Lower lobe of right lung (tissue), 2 donors: ENCODE measurements around the gene GALNT9. TPM values are rescaled to one million over a fixed set of nuclear protein-coding genes. Genes with fewer than 3 reads are reported as not detected.

ENCODE experiments used
- ATAC-seq, 2 donors: fragments of 200-7000 bp; cut with Tn5 transposase; one replicate each; pipeline ENCODE4 v1.9.1; 2020 to 2022; ENCODE audit warnings: mild to moderate bottlenecking in 2 of 2, moderate library complexity in 2 of 2
- DNase-seq: peaks from one replicate; pipeline ENCODE4 v3.0.0-alpha.2; 2020
- H3K27ac ChIP-seq: fragments of 200-600 bp; one replicate; pipeline ENCODE4 v1.8.0; 2022
- H3K27me3 ChIP-seq: fragments of 200-600 bp; one replicate; pipeline ENCODE4 v1.8.0; 2022; ENCODE audit warnings: low read depth
- H3K36me3 ChIP-seq: fragments of 200-600 bp; one replicate; pipeline ENCODE4 v1.8.0; 2022; ENCODE audit warnings: mild to moderate bottlenecking
- H3K4me1 ChIP-seq: fragments of 200-600 bp; one replicate; pipeline ENCODE4 v1.8.0; 2022
- H3K4me3 ChIP-seq: fragments of 200-600 bp; one replicate; pipeline ENCODE4 v1.8.0; 2022; ENCODE audit warnings: mild to moderate bottlenecking
- H3K9me3 ChIP-seq: fragments of 200-600 bp; one replicate; pipeline ENCODE4 v1.8.0; 2022
- intact Hi-C: fragments of 100-400 bp; cut with DNase I; formaldehyde crosslinking; loops from one replicate; pipeline ENCODE4 v1.11.0; 2022
- total RNA-seq: library from RNA; stranded (reverse); fragmentation: NEBNext Ultra II Directional; extraction: Animal tissue kit (Norgen Biotek cat#: 25700); gene quantifications from one replicate; pipeline ENCODE4 v1.2.1, GENCODE V29; 2021
- TF ChIP-seq, protein P1 (sequence below): fragments of 200-600 bp; IDR thresholded peaks from one replicate; pipeline ENCODE4 v1.8.0; 2022; ENCODE audit warnings: antibody characterized with exemption, mild to moderate bottlenecking
- donor health status: DM: no; HTN: yes; CAD: no; lungs with severe emphysema.

Gene GALNT9
- total RNA-seq, 1 donor from 2014 or later: not detected

DNA sequence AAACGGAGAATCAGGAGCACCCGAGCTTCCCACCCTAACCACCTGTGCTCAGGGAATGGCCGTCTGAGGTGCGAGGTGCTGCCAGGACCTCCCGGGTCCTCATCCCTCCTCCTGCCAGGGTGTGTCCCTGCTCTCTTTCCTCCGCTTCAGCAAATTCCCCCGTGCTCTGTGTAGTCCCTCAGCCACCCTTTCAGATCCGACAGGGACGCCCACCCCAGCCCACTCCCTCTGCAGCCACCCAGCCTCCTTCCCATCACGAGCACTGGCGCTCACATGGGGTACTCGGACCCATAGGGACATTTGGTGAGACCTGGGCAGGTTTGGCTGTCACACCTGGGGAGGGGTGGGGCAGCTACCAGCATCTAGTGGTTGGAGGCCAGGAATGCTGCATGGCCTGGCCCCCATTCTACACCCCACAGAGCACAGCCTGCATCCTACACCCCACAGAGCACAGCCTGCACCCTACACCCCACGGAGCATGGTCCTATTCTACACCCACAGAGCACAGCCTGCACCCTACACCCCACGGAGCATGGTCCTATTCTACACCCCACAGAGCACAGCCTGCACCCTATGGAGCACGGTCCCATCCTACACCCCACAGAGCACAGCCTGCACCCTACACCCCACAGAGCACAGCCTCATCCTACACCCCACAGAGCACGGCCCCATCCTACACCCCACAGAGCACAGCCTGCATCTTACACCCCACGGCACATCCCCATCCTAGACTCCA, 12.7 kb downstream of the GALNT9 start:
- Histone ChIP-seq H3K27ac (no peak overlapping the region), H3K9me3 (peaks cover 1% of the 10 kb centered on the region), H3K4me1 (no peaks in the 10 kb centered on the region), H3K36me3 (no peaks in the 10 kb centered on the region), H3K27me3 (peaks cover 34% of the 10 kb centered on the region), H3K4me3 (no peak overlapping the region)
- DNase-seq (peak; percentile 24), ATAC-seq (peak in 1 of 2 donors; percentile 9)
- TF ChIP-seq, protein P1, sequence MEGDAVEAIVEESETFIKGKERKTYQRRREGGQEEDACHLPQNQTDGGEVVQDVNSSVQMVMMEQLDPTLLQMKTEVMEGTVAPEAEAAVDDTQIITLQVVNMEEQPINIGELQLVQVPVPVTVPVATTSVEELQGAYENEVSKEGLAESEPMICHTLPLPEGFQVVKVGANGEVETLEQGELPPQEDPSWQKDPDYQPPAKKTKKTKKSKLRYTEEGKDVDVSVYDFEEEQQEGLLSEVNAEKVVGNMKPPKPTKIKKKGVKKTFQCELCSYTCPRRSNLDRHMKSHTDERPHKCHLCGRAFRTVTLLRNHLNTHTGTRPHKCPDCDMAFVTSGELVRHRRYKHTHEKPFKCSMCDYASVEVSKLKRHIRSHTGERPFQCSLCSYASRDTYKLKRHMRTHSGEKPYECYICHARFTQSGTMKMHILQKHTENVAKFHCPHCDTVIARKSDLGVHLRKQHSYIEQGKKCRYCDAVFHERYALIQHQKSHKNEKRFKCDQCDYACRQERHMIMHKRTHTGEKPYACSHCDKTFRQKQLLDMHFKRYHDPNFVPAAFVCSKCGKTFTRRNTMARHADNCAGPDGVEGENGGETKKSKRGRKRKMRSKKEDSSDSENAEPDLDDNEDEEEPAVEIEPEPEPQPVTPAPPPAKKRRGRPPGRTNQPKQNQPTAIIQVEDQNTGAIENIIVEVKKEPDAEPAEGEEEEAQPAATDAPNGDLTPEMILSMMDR: no peak
- intact Hi-C loops: no loop called here

GRCh38 chr12:132315951-132316350, 13.4 kb downstream of the GALNT9 start:
- H3K36me3 ChIP-seq: no peaks in the 10 kb centered on the region
- ATAC-seq: no peak
- DNase-seq: peak; percentile 35
- no peak overlapping the region for H3K4me3 ChIP-seq
- TF ChIP-seq, protein P1: no peak
- H3K27ac ChIP-seq: no peak overlapping the region
- H3K4me1 ChIP-seq: no peaks in the 10 kb centered on the region
- H3K27me3 ChIP-seq: peaks cover 34% of the 10 kb centered on the region
- peaks cover 7% of the 10 kb centered on the region for H3K9me3 ChIP-seq
- intact Hi-C loops: no loop called here

- no peak overlapping the region for H3K4me3 ChIP-seq
- DNase-seq (peak; percentile 17), ATAC-seq (no peak)
- no peak overlapping the region for H3K27ac ChIP-seq
- H3K36me3 ChIP-seq: no peaks in the 10 kb centered on the region
- no peaks in the 10 kb centered on the region for H3K4me1 ChIP-seq
- intact Hi-C loops: no loop called here
- TF ChIP-seq, protein P1: no peak
- H3K27me3 ChIP-seq: peaks cover 29% of the 10 kb centered on the region
- peaks cover 7% of the 10 kb centered on the region for H3K9me3 ChIP-seq
These were observed 13.9 kb downstream of the GALNT9 start for GRCh38 chr12:132315507-132315906.

GRCh38 chr12:132314516-132315233, 14.7 kb downstream of the GALNT9 start:
- intact Hi-C loops: no loop called here
- TF ChIP-seq, protein P1: no peak
- H3K27ac ChIP-seq: no peak overlapping the region
- ATAC-seq (no peak), DNase-seq (peak; percentile 26)
- H3K36me3 ChIP-seq: no peaks in the 10 kb centered on the region
- H3K4me1 ChIP-seq: no peaks in the 10 kb centered on the region
- H3K9me3 ChIP-seq: peaks cover 7% of the 10 kb centered on the region
- H3K4me3 ChIP-seq: no peak overlapping the region
- H3K27me3 ChIP-seq: peaks cover 24% of the 10 kb centered on the region

GRCh38 chr12:132314035-132314434, 15.4 kb downstream of the GALNT9 start:
- Histone ChIP-seq H3K27me3 (peaks cover 20% of the 10 kb centered on the region), H3K4me1 (no peaks in the 10 kb centered on the region), H3K36me3 (no peaks in the 10 kb centered on the region), H3K27ac (no peak overlapping the region), H3K4me3 (no peak overlapping the region), H3K9me3 (peaks cover 7% of the 10 kb centered on the region)
- DNase-seq: no peak
- intact Hi-C loops: no loop called here
- TF ChIP-seq, protein P1: no peak
- no peak for ATAC-seq
